ENCODE results near the gene MS4A13.
"Not testable (repeated sequence)": the region's sequence is repeated elsewhere in the genome, so short reads cannot be mapped to it uniquely, and the experiment has no call there.

MS4A13 gene

GRCh38 chr11:60530454-60531100 is 15.4 kb downstream of the MS4A13 start:
- no peak for DNase-seq (ENCODE audit: low read depth)

- not testable (repeated sequence) for DNase-seq (ENCODE audit: low read depth)
Measured at GRCh38 chr11:60532383-60532782, 17.2 kb downstream of the MS4A13 start.

- DNase-seq (ENCODE audit: low read depth) = not testable (repeated sequence)
Measured at GRCh38 chr11:60538627-60539026, 23.4 kb downstream of the MS4A13 start.

GRCh38 chr11:60544077-60544476 is 28.9 kb downstream of the MS4A13 start:
- no peak for DNase-seq (ENCODE audit: low read depth)

GRCh38 chr11:60561254-60561653 is 46.1 kb downstream of the MS4A13 start:
- no peak for DNase-seq (ENCODE audit: low read depth)

GRCh38 chr11:60563553-60564235 is 48.5 kb downstream of the MS4A13 start:
- no peak for DNase-seq (ENCODE audit: low read depth)

GRCh38 chr11:60566776-60567175 is 51.6 kb downstream of the MS4A13 start:
- no peak for DNase-seq (ENCODE audit: low read depth)

- no peak for DNase-seq (ENCODE audit: low read depth)
Measured at GRCh38 chr11:60570970-60571369, 55.8 kb downstream of the MS4A13 start.

- DNase-seq (ENCODE audit: low read depth) = no peak
Measured at GRCh38 chr11:60589611-60590010, 74.4 kb downstream of the MS4A13 start.

All from HS-5 (cell line).